Stimulated activated CD8-positive, alpha-beta memory T cell treated with anti-CD3 and anti-CD28 coated beads, Interleukin-4, amount 100 ng/mL, for 24 hours (primary cell): ENCODE results near the gene ANKRD52.
A peak's percentile ranks its signal among the peaks of the same experiment; 100 is the strongest.

ENCODE experiments used
- DNase-seq: peaks from one replicate; pipeline ENCODE4 v3.0.0-alpha.2; 2020; ENCODE audit warnings: low read depth

ANKRD52 gene

GRCh38 chr12:56241424-56242303 lies 16.5 kb downstream of the ANKRD52 start:
- no peak for DNase-seq

- no peak for DNase-seq
These were observed 20.6 kb downstream of the ANKRD52 start for GRCh38 chr12:56237552-56237951.

- no peak for DNase-seq
These were observed 21.2 kb downstream of the ANKRD52 start for GRCh38 chr12:56236985-56237384.

- no peak for DNase-seq
These were observed 22.1 kb downstream of the ANKRD52 start for GRCh38 chr12:56236091-56236490.

GRCh38 chr12:56234746-56235436 lies 23.3 kb downstream of the ANKRD52 start:
- no peak for DNase-seq

GRCh38 chr12:56231184-56231582 lies 27.0 kb downstream of the ANKRD52 start:
- no peak for DNase-seq

GRCh38 chr12:56230432-56231183 lies 27.6 kb downstream of the ANKRD52 start:
- DNase-seq = no peak

GRCh38 chr12:56229916-56230431 lies 28.2 kb downstream of the ANKRD52 start, which contains the start of gene SLC39A5:
Gene SLC39A5 (plus strand): TSS chr12:56230051. CDS start chr12:56231275, 1,224 bp downstream.
- no peak for DNase-seq

- no peak for DNase-seq
These were observed 29.1 kb downstream of the ANKRD52 start for GRCh38 chr12:56229082-56229481.

GRCh38 chr12:56224954-56225353 lies 33.2 kb downstream of the ANKRD52 start:
- no peak for DNase-seq

GRCh38 chr12:56224102-56224701 lies 34.0 kb downstream of the ANKRD52 start, which contains the start of gene NABP2:
Gene NABP2 (plus strand): TSS chr12:56224342. CDS start chr12:56224857, 515 bp downstream.
- peak; percentile 94 for DNase-seq

- DNase-seq = no peak
These were observed 34.5 kb downstream of the ANKRD52 start for GRCh38 chr12:56223571-56224101.

GRCh38 chr12:56222531-56222895 lies 35.7 kb downstream of the ANKRD52 start:
- DNase-seq = no peak

GRCh38 chr12:56221757-56222530 lies 36.2 kb downstream of the ANKRD52 start, which contains the start of gene RNF41:
Gene RNF41 (minus strand): TSS chr12:56221922. CDS start chr12:56214047, 7,875 bp downstream.
- peak; percentile 88 for DNase-seq

GRCh38 chr12:56221232-56221756 lies 36.9 kb downstream of the ANKRD52 start:
- DNase-seq = no peak

GRCh38 chr12:56220611-56221231 lies 37.5 kb downstream of the ANKRD52 start:
- no peak for DNase-seq

- no peak for DNase-seq
These were observed 38.3 kb downstream of the ANKRD52 start for GRCh38 chr12:56219840-56220239.

GRCh38 chr12:56216461-56216860 lies 41.7 kb downstream of the ANKRD52 start:
- no peak for DNase-seq

GRCh38 chr12:56213878-56214277 lies 44.3 kb downstream of the ANKRD52 start:
- DNase-seq = no peak

GRCh38 chr12:56212361-56212760 lies 45.8 kb downstream of the ANKRD52 start:
- no peak for DNase-seq
